ENCODE results near the gene MAP3K3.

Gene MAP3K3

GRCh38 chr17:63635290-63635689, 13.1 kb downstream of the MAP3K3 start:
- Histone ChIP-seq H3K36me3 (ENCODE audit: insufficient read depth, low read length) (peaks cover 72% of the 10 kb centered on the region), H3K9ac (ENCODE audit: low read depth, low read length) (no peak overlapping the region), H4K20me1 (ENCODE audit: insufficient read depth, low read length) (peaks cover 22% of the 10 kb centered on the region), H2AFZ (ENCODE audit: low read depth, low read length) (no peak overlapping the region), H3K79me2 (ENCODE audit: insufficient read depth, low read length) (peaks cover 27% of the 10 kb centered on the region), H3K27ac (ENCODE audit: low read length) (no peak overlapping the region), H3K9me3 (ENCODE audit: insufficient read depth, low read length, severe bottlenecking) (no peaks in the 10 kb centered on the region), H3K4me1 (ENCODE audit: insufficient read depth, low read length) (no peaks in the 10 kb centered on the region), H3K27me3 (ENCODE audit: insufficient read depth, low read length, poor library complexity) (no peaks in the 10 kb centered on the region), H3K4me2 (ENCODE audit: insufficient read depth, low read length) (no peak overlapping the region), H3K4me3 (ENCODE audit: low read depth in 1 of 2, low read length in 2 of 2) (no peak overlapping the region)
- ATAC-seq (ENCODE audit: insufficient read depth, low read depth), result no peak
- DNase-seq, result no peak
- TF ChIP-seq CTCF (IDR thresholded peaks at IDR 0.05; ENCODE audit: borderline replicate concordance, extremely low read depth, low read length, poor library complexity, severe bottlenecking) (no peak), EZH2 (IDR thresholded peaks at IDR 0.05; ENCODE audit: borderline replicate concordance, low read depth, low read length, severe bottlenecking) (no peak)

GRCh38 chr17:63635787-63636186, 13.6 kb downstream of the MAP3K3 start:
- Histone ChIP-seq H3K36me3 (ENCODE audit: insufficient read depth, low read length) (peaks cover 74% of the 10 kb centered on the region), H3K79me2 (ENCODE audit: insufficient read depth, low read length) (peaks cover 22% of the 10 kb centered on the region), H3K27me3 (ENCODE audit: insufficient read depth, low read length, poor library complexity) (no peaks in the 10 kb centered on the region), H3K4me3 (ENCODE audit: low read depth in 1 of 2, low read length in 2 of 2) (no peak overlapping the region), H3K4me1 (ENCODE audit: insufficient read depth, low read length) (no peaks in the 10 kb centered on the region), H3K9ac (ENCODE audit: low read depth, low read length) (no peak overlapping the region), H3K4me2 (ENCODE audit: insufficient read depth, low read length) (no peak overlapping the region), H2AFZ (ENCODE audit: low read depth, low read length) (no peak overlapping the region), H3K9me3 (ENCODE audit: insufficient read depth, low read length, severe bottlenecking) (no peaks in the 10 kb centered on the region), H4K20me1 (ENCODE audit: insufficient read depth, low read length) (peaks cover 22% of the 10 kb centered on the region), H3K27ac (ENCODE audit: low read length) (no peak overlapping the region)
- ATAC-seq (ENCODE audit: insufficient read depth, low read depth) (no peak), DNase-seq (no peak)
- TF ChIP-seq CTCF (IDR thresholded peaks at IDR 0.05; ENCODE audit: borderline replicate concordance, extremely low read depth, low read length, poor library complexity, severe bottlenecking) (no peak), EZH2 (IDR thresholded peaks at IDR 0.05; ENCODE audit: borderline replicate concordance, low read depth, low read length, severe bottlenecking) (no peak)

- no peak for ATAC-seq (ENCODE audit: insufficient read depth, low read depth)
- Histone ChIP-seq H3K9ac (ENCODE audit: low read depth, low read length) (no peak overlapping the region), H3K79me2 (ENCODE audit: insufficient read depth, low read length) (peaks cover 2% of the 10 kb centered on the region; the same call in 1 of the 2 replicates), H3K27ac (ENCODE audit: low read length) (no peak overlapping the region), H2AFZ (ENCODE audit: low read depth, low read length) (no peak overlapping the region), H3K4me2 (ENCODE audit: insufficient read depth, low read length) (no peak overlapping the region), H3K4me3 (ENCODE audit: low read depth in 1 of 2, low read length in 2 of 2) (no peak overlapping the region), H3K27me3 (ENCODE audit: insufficient read depth, low read length, poor library complexity) (no peaks in the 10 kb centered on the region), H3K4me1 (ENCODE audit: insufficient read depth, low read length) (no peaks in the 10 kb centered on the region), H3K36me3 (ENCODE audit: insufficient read depth, low read length) (peaks cover 66% of the 10 kb centered on the region), H3K9me3 (ENCODE audit: insufficient read depth, low read length, severe bottlenecking) (no peaks in the 10 kb centered on the region), H4K20me1 (ENCODE audit: insufficient read depth, low read length) (peaks cover 8% of the 10 kb centered on the region; the same call in 1 of the 2 replicates)
- DNase-seq, result no peak
- TF ChIP-seq CTCF (IDR thresholded peaks at IDR 0.05; ENCODE audit: borderline replicate concordance, extremely low read depth, low read length, poor library complexity, severe bottlenecking) (no peak), EZH2 (IDR thresholded peaks at IDR 0.05; ENCODE audit: borderline replicate concordance, low read depth, low read length, severe bottlenecking) (no peak)
Measured at GRCh38 chr17:63639125-63639524, 16.9 kb downstream of the MAP3K3 start.

- H4K20me1 ChIP-seq (ENCODE audit: insufficient read depth, low read length), result 0 out of 2 replicates have a peak, but pooled peaks cover 3% of the 10 kb centered on the region
- H3K36me3 ChIP-seq (ENCODE audit: insufficient read depth, low read length), result peaks cover 61% of the 10 kb centered on the region
Measured at GRCh38 chr17:63640038-63640437, 17.8 kb downstream of the MAP3K3 start.

More at GRCh38 chr17:63640038-63640437, 17.8 kb downstream of the MAP3K3 start:
- Histone ChIP-seq H3K4me1 (ENCODE audit: insufficient read depth, low read length) (no peaks in the 10 kb centered on the region), H2AFZ (ENCODE audit: low read depth, low read length) (no peak overlapping the region), H3K9ac (ENCODE audit: low read depth, low read length) (no peak overlapping the region), H3K4me3 (ENCODE audit: low read depth in 1 of 2, low read length in 2 of 2) (no peak overlapping the region), H3K27me3 (ENCODE audit: insufficient read depth, low read length, poor library complexity) (no peaks in the 10 kb centered on the region), H3K9me3 (ENCODE audit: insufficient read depth, low read length, severe bottlenecking) (no peaks in the 10 kb centered on the region), H3K27ac (ENCODE audit: low read length) (no peak overlapping the region), H3K4me2 (ENCODE audit: insufficient read depth, low read length) (no peak overlapping the region), H3K79me2 (ENCODE audit: insufficient read depth, low read length) (no peaks in the 10 kb centered on the region)
- no peak for TF ChIP-seq EZH2 (IDR thresholded peaks at IDR 0.05; ENCODE audit: borderline replicate concordance, low read depth, low read length, severe bottlenecking)
- TF ChIP-seq CTCF (IDR thresholded peaks at IDR 0.05; ENCODE audit: borderline replicate concordance, extremely low read depth, low read length, poor library complexity, severe bottlenecking), result no peak
- DNase-seq (no peak), ATAC-seq (ENCODE audit: insufficient read depth, low read depth) (no peak)

Measured in DND-41 (cell line).